Neutrophil (primary cell): ENCODE results near the gene FGF13.

Experiments used
- H3K27ac ChIP-seq: fragments of 200-600 bp; sonication (generic); 2 replicates; pipeline ENCODE4 v1.5.1; 2016; ENCODE audit warnings: mild to moderate bottlenecking, moderate library complexity
- H3K27me3 ChIP-seq: fragments of 200-600 bp; sonication (generic); 2 replicates; pipeline ENCODE4 v1.6.0; 2016; ENCODE audit warnings: mild to moderate bottlenecking
- H3K36me3 ChIP-seq: fragments of 200-600 bp; sonication (generic); 2 replicates; pipeline ENCODE4 v1.5.1; 2017
- H3K4me1 ChIP-seq, 2 experiments: fragments of 200-600 bp in 1 of 2; sonication (generic) in 1 of 2; 1 replicate in 1 of 2; 2 replicates in 1 of 2; pipeline versions ENCODE4 v1.5.1 to v1.6.1; 2013 to 2016; ENCODE audit warnings: low read depth in 1 of 2, low read length in 1 of 2, mild to moderate bottlenecking in 1 of 2, moderate library complexity in 1 of 2; ENCODE audit not compliant: control insufficient read depth in 1 of 2, insufficient read depth in 1 of 2
- H3K4me3 ChIP-seq, 2 experiments: fragments of 200-600 bp in 1 of 2; sonication (generic) in 1 of 2; 1 replicate in 1 of 2; 2 replicates in 1 of 2; pipeline ENCODE4 v1.5.1; 2013 to 2016; ENCODE audit warnings: low read depth in 1 of 2, low read length in 1 of 2, mild to moderate bottlenecking in 1 of 2, moderate library complexity in 1 of 2
- H3K9me3 ChIP-seq: fragments of 200-600 bp; sonication (generic); 2 replicates; pipeline ENCODE4 v1.5.1; 2016
- CTCF ChIP-seq: fragments of 200-600 bp; sonication (generic); IDR thresholded peaks from 2 replicates; pipeline ENCODE4 v1.5.1; 2016; ENCODE audit warnings: antibody characterized with exemption

Gene FGF13

DNA sequence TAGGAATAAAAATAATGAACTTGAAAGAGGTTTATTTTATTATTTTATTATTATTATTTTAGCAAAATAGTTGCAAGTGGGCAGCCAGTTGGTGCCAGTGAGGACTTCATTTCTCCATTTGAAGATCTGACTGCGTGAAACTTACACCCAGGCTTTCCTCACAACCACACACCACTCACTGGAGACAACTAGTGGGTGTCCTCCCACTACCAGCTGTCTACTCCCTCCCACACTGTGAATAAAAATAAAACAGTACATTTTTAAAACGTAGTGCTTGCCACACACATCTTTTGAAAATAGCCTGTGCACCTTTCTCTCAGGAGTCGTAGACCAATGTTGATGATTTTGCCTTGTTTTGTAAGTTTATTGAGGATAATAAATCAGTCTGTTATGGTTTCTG is 7.4 kb downstream of the FGF13 start:
- Histone ChIP-seq H3K9me3 (no peaks in the 10 kb centered on the region), H3K27ac (no peak overlapping the region), H3K4me1 (peaks cover 4 to 13% of the 10 kb centered on the region in 2 experiments), H3K4me3 (no peak overlapping the region), H3K27me3 (peaks cover 9% of the 10 kb centered on the region), H3K36me3 (no peaks in the 10 kb centered on the region)
- no peak for TF ChIP-seq CTCF

- no peak overlapping the region for H3K27ac ChIP-seq
- TF ChIP-seq CTCF: no peak
- H3K4me3 ChIP-seq: no peak overlapping the region
- no peaks in the 10 kb centered on the region for H3K27me3 ChIP-seq
- H3K9me3 ChIP-seq: no peaks in the 10 kb centered on the region
- no peaks in the 10 kb centered on the region for H3K4me1 ChIP-seq
- H3K36me3 ChIP-seq: no peaks in the 10 kb centered on the region
Observed at GRCh38 chrX:138692591-138692990, 18.9 kb downstream of the FGF13 start.

DNA sequence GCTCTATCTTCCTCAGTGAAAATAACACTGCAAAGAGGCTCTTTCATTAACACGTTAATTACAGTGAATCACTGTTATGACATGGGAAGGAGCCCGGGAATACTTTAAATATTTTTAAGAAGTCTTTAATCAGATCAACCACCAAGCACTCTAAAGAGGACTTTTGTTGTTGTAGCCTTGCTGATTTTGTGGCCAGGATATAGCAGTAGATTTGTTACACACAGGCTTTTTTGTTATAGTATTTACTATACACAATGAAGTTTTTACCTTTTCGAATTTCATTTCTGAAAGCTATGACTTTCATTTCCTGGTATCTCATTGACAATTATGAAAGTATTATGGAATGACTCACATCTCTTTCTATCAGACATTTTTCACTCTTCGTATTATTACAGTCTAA is 20.3 kb downstream of the FGF13 start:
- no peak for TF ChIP-seq CTCF
- Histone ChIP-seq H3K9me3 (no peaks in the 10 kb centered on the region), H3K27ac (no peak overlapping the region), H3K36me3 (no peaks in the 10 kb centered on the region), H3K27me3 (no peaks in the 10 kb centered on the region), H3K4me3 (no peak overlapping the region), H3K4me1 (no peaks in the 10 kb centered on the region)

- Histone ChIP-seq H3K36me3 (no peaks in the 10 kb centered on the region), H3K4me3 (no peak overlapping the region), H3K4me1 (no peaks in the 10 kb centered on the region), H3K27ac (no peak overlapping the region), H3K9me3 (no peaks in the 10 kb centered on the region), H3K27me3 (no peaks in the 10 kb centered on the region)
- TF ChIP-seq CTCF: no peak
Observed at GRCh38 chrX:138690591-138690990, 20.9 kb downstream of the FGF13 start.

- no peaks in the 10 kb centered on the region for H3K4me1 ChIP-seq
- H3K27me3 ChIP-seq: no peaks in the 10 kb centered on the region
- H3K27ac ChIP-seq: no peak overlapping the region
- H3K9me3 ChIP-seq: no peaks in the 10 kb centered on the region
- no peak for TF ChIP-seq CTCF
- no peaks in the 10 kb centered on the region for H3K36me3 ChIP-seq
- H3K4me3 ChIP-seq: no peak overlapping the region
Observed at GRCh38 chrX:138683600-138683999, 27.9 kb downstream of the FGF13 start.

DNA sequence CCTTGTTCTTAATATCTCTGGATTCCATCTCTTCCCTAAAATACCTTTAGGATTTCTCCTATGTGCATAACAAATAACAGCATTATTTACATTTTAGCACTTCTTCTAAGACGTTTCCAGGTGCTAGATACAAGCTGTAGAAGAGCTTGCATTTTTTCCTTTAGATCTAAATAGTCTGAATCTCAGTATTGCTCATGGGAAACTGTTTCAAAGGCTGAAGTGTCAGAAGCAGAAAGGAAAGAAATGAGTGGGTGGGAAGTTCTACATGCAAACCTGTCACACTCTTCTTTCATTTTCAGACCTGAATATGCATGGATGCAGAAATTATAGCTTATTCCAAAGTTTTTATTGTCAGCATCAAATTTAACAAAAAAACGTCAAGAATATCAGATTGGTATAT is 41.8 kb downstream of the FGF13 start:
- Histone ChIP-seq H3K9me3 (no peaks in the 10 kb centered on the region), H3K27me3 (no peaks in the 10 kb centered on the region), H3K4me1 (no peaks in the 10 kb centered on the region), H3K36me3 (no peaks in the 10 kb centered on the region), H3K4me3 (no peak overlapping the region), H3K27ac (no peak overlapping the region)
- no peak for TF ChIP-seq CTCF
